DND-41 (cell line): ENCODE results near the gene PRKAR1A.

Experiments
- EZH2 ChIP-seq: IDR thresholded peaks from 3 replicates; pipeline ENCODE4 v1.6.1; 2012; ENCODE audit warnings: borderline replicate concordance, low read depth, mild to moderate bottlenecking, moderate library complexity, low read length, inconsistent platforms; ENCODE audit not compliant: severe bottlenecking
- TF ChIP-seq, protein P1 (sequence below): IDR thresholded peaks from 2 replicates; pipeline ENCODE4 v1.5.1; 2012; ENCODE audit warnings: borderline replicate concordance, low read length, moderate library complexity, mild to moderate bottlenecking; ENCODE audit not compliant: poor library complexity, severe bottlenecking; ENCODE audit errors: extremely low read depth

DNA sequence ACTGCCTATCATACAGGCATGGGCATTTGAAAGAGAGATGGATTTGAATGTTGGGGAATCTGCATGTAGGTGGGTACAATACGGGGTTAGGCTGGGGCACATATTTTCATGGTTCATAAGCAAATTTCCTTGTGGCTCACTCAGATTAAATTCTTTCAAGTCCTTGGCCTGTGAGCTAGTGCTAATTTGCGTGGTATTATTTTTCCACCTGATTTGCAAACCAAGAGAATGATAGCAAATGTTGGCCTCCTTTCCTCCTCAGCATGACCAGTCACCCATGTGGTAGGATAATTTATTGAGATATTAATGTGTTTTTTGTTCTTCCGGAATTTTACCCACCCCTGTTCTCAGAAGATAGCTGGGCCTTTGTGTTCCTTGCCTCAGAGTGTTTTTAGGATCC is 66.0 kb downstream of the PRKAR1A start:
- TF ChIP-seq, protein P1, sequence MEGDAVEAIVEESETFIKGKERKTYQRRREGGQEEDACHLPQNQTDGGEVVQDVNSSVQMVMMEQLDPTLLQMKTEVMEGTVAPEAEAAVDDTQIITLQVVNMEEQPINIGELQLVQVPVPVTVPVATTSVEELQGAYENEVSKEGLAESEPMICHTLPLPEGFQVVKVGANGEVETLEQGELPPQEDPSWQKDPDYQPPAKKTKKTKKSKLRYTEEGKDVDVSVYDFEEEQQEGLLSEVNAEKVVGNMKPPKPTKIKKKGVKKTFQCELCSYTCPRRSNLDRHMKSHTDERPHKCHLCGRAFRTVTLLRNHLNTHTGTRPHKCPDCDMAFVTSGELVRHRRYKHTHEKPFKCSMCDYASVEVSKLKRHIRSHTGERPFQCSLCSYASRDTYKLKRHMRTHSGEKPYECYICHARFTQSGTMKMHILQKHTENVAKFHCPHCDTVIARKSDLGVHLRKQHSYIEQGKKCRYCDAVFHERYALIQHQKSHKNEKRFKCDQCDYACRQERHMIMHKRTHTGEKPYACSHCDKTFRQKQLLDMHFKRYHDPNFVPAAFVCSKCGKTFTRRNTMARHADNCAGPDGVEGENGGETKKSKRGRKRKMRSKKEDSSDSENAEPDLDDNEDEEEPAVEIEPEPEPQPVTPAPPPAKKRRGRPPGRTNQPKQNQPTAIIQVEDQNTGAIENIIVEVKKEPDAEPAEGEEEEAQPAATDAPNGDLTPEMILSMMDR: no peak
- no peak for TF ChIP-seq EZH2
